Measurements from ENCODE around the gene RAB23. TPM values are rescaled to one million over a fixed set of nuclear protein-coding genes. Genes with fewer than 3 reads are reported as not detected.

The RAB23 gene
- total RNA-seq, 2 donors from 2014 or later: 20.4 to 22.3 TPM

- peak; percentile 68 for DNase-seq (ENCODE audit: low spot score)
- H3K36me3 ChIP-seq: no peaks in the 10 kb centered on the region
- TF ChIP-seq, protein P1, sequence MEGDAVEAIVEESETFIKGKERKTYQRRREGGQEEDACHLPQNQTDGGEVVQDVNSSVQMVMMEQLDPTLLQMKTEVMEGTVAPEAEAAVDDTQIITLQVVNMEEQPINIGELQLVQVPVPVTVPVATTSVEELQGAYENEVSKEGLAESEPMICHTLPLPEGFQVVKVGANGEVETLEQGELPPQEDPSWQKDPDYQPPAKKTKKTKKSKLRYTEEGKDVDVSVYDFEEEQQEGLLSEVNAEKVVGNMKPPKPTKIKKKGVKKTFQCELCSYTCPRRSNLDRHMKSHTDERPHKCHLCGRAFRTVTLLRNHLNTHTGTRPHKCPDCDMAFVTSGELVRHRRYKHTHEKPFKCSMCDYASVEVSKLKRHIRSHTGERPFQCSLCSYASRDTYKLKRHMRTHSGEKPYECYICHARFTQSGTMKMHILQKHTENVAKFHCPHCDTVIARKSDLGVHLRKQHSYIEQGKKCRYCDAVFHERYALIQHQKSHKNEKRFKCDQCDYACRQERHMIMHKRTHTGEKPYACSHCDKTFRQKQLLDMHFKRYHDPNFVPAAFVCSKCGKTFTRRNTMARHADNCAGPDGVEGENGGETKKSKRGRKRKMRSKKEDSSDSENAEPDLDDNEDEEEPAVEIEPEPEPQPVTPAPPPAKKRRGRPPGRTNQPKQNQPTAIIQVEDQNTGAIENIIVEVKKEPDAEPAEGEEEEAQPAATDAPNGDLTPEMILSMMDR (IDR thresholded peaks at IDR 0.05): peak in 2 of 4 experiments; percentile 13 to 47
- TF ChIP-seq POLR2AphosphoS5 (IDR thresholded peaks at IDR 0.05) (peak; percentile 49), POLR2A (IDR thresholded peaks at IDR 0.05) (peak; percentile 48)
- H3K4me3 ChIP-seq: peak within 1 kb of the TSS; percentile 66 to 80
- intact Hi-C loops (cut with DNase I): loop anchor here (2.0 to 10.0 kb wide), 3 partner anchors 86 to 218 kb away; partner anchors contain the start of genes BEND6 and PRIM2
- no peaks in the 10 kb centered on the region for H3K4me1 ChIP-seq (replicated peaks)
- H3K27me3 ChIP-seq (replicated peaks; ENCODE audit: insufficient read depth): no peaks in the 10 kb centered on the region
- peak within 1 kb of the TSS; percentile 88 to 89 for H3K27ac ChIP-seq
- H3K9me3 ChIP-seq: no peaks in the 10 kb centered on the region
- WGBS: under 1% methylated on average over 95 of the region's 97 CpGs
Measured at GRCh38 chr6:57172136-57173055, 49.7 kb downstream of the RAB23 start, which contains the start of gene BAG2. Gene BAG2, plus strand, starts transcription at chr6:57172326. Its CDS starts 372 bp downstream, at chr6:57172698.

GRCh38 chr6:57165080-57165479, 57.0 kb downstream of the RAB23 start:
- Histone ChIP-seq H3K36me3 (no peaks in the 10 kb centered on the region), H3K4me3 (no peak overlapping the region), H3K27me3 (replicated peaks; ENCODE audit: insufficient read depth) (no peaks in the 10 kb centered on the region), H3K4me1 (replicated peaks) (no peaks in the 10 kb centered on the region), H3K27ac (no peak overlapping the region), H3K9me3 (no peaks in the 10 kb centered on the region)
- DNase-seq (ENCODE audit: low spot score): no peak
- intact Hi-C loops (cut with DNase I): no loop called here
- TF ChIP-seq, protein P1 (IDR thresholded peaks at IDR 0.05): no peak
- no peak for TF ChIP-seq POLR2A (IDR thresholded peaks at IDR 0.05)
- no peak for TF ChIP-seq POLR2AphosphoS5 (IDR thresholded peaks at IDR 0.05)
- 100% methylated on average over 1 of the region's 1 CpG for whole genome bisulfite sequencing

DNA sequence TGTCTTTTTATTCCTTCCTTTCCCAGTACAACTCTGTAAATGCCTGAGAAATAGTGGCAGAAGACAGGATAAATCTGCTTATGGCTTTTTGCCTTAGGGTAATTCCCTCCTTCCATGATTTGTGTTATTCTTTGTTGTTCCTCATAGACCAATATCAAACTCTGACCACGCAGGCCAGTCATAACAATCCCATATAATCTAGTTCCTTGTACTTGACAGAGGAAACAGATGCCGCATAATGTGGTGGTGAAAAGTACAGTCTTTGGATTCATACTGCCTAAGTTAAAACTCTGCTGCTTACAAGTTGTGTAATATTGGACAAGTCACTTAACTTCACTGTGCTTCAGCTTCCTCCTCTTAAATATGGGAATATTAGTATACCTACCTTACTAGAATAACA, 58.2 kb downstream of the RAB23 start:
- TF ChIP-seq POLR2AphosphoS5 (IDR thresholded peaks at IDR 0.05) (no peak), POLR2A (IDR thresholded peaks at IDR 0.05) (no peak)
- TF ChIP-seq, protein P1 (IDR thresholded peaks at IDR 0.05): no peak
- Histone ChIP-seq H3K36me3 (no peaks in the 10 kb centered on the region), H3K27ac (no peak overlapping the region), H3K27me3 (replicated peaks; ENCODE audit: insufficient read depth) (no peaks in the 10 kb centered on the region), H3K4me3 (no peak overlapping the region), H3K9me3 (no peaks in the 10 kb centered on the region), H3K4me1 (replicated peaks) (no peaks in the 10 kb centered on the region)
- intact Hi-C loops (cut with DNase I): no loop called here
- DNase-seq (ENCODE audit: low spot score): no peak
- WGBS: 90% methylated on average over 2 of the region's 2 CpGs

- H3K36me3 ChIP-seq: no peaks in the 10 kb centered on the region
- intact Hi-C loops (cut with DNase I): no loop called here
- DNase-seq (ENCODE audit: low spot score): no peak
Measured at GRCh38 chr6:57162516-57162915, 59.6 kb downstream of the RAB23 start.

More at GRCh38 chr6:57162516-57162915, 59.6 kb downstream of the RAB23 start:
- no peaks in the 10 kb centered on the region for H3K4me1 ChIP-seq (replicated peaks)
- 43% methylated on average over 3 of the region's 3 CpGs for WGBS
- no peaks in the 10 kb centered on the region for H3K27me3 ChIP-seq (replicated peaks; ENCODE audit: insufficient read depth)
- no peaks in the 10 kb centered on the region for H3K9me3 ChIP-seq
- no peak overlapping the region for H3K27ac ChIP-seq
- no peak overlapping the region for H3K4me3 ChIP-seq
- TF ChIP-seq, protein P1 (IDR thresholded peaks at IDR 0.05): no peak
- TF ChIP-seq POLR2A (IDR thresholded peaks at IDR 0.05): no peak
- no peak for TF ChIP-seq POLR2AphosphoS5 (IDR thresholded peaks at IDR 0.05)
